Measurements from ENCODE around the gene CLRN1.

The CLRN1 gene, protein sequence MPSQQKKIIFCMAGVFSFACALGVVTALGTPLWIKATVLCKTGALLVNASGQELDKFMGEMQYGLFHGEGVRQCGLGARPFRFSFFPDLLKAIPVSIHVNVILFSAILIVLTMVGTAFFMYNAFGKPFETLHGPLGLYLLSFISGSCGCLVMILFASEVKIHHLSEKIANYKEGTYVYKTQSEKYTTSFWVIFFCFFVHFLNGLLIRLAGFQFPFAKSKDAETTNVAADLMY

GRCh38 chr3:150972366-150973071 lies at the start of gene CLRN1:
TSS of gene CLRN1 (minus strand) at chr3:150972727. CDS start at chr3:150972708, 19 bp downstream.
- Histone ChIP-seq H3K36me3 (ENCODE audit: control insufficient read depth in 2 of 2, insufficient read depth in 2 of 2, low read length in 2 of 2) (no peaks in the 10 kb centered on the region), H3K4me1 (ENCODE audit: control insufficient read depth, insufficient read depth, low read length) (no peaks in the 10 kb centered on the region), H3K9me3 (ENCODE audit: control insufficient read depth in 2 of 2, low read length in 2 of 2) (no peaks in the 10 kb centered on the region), H3K27ac (ENCODE audit: low read length) (no peak within 1 kb of the TSS), H3K4me3 (ENCODE audit: low read length in 2 of 2) (no peak within 1 kb of the TSS), H3K27me3 (ENCODE audit: control insufficient read depth in 1 of 2, insufficient read depth in 2 of 2, low read length in 2 of 2) (peaks cover 0 to 3% of the 10 kb centered on the region in 2 donors), H3K9ac (ENCODE audit: low read length in 2 of 2) (no peak within 1 kb of the TSS)

GRCh38 chr3:151016478-151016795 lies 43.9 kb upstream of the CLRN1 start:
- Histone ChIP-seq H3K9me3 (ENCODE audit: control insufficient read depth in 2 of 2, low read length in 2 of 2) (no peaks in the 10 kb centered on the region), H3K27me3 (ENCODE audit: control insufficient read depth in 1 of 2, insufficient read depth in 2 of 2, low read length in 2 of 2) (no peaks in the 10 kb centered on the region), H3K27ac (ENCODE audit: low read length) (no peak overlapping the region), H3K36me3 (ENCODE audit: control insufficient read depth in 2 of 2, insufficient read depth in 2 of 2, low read length in 2 of 2) (no peaks in the 10 kb centered on the region), H3K9ac (ENCODE audit: low read length in 2 of 2) (no peak overlapping the region), H3K4me3 (ENCODE audit: low read length in 2 of 2) (no peak overlapping the region), H3K4me1 (ENCODE audit: control insufficient read depth, insufficient read depth, low read length) (no peaks in the 10 kb centered on the region)

- Histone ChIP-seq H3K9me3 (ENCODE audit: control insufficient read depth in 2 of 2, low read length in 2 of 2) (no peaks in the 10 kb centered on the region), H3K27ac (ENCODE audit: low read length) (no peak overlapping the region), H3K27me3 (ENCODE audit: control insufficient read depth in 1 of 2, insufficient read depth in 2 of 2, low read length in 2 of 2) (no peaks in the 10 kb centered on the region), H3K36me3 (ENCODE audit: control insufficient read depth in 2 of 2, insufficient read depth in 2 of 2, low read length in 2 of 2) (no peaks in the 10 kb centered on the region), H3K4me3 (ENCODE audit: low read length in 2 of 2) (no peak overlapping the region), H3K4me1 (ENCODE audit: control insufficient read depth, insufficient read depth, low read length) (no peaks in the 10 kb centered on the region), H3K9ac (ENCODE audit: low read length in 2 of 2) (no peak overlapping the region)
Measured at GRCh38 chr3:151015767-151016477, 43.4 kb upstream of the CLRN1 start.

- Histone ChIP-seq H3K4me1 (ENCODE audit: control insufficient read depth, insufficient read depth, low read length) (no peaks in the 10 kb centered on the region), H3K27me3 (ENCODE audit: control insufficient read depth in 1 of 2, insufficient read depth in 2 of 2, low read length in 2 of 2) (no peaks in the 10 kb centered on the region), H3K9ac (ENCODE audit: low read length in 2 of 2) (no peak overlapping the region), H3K4me3 (ENCODE audit: low read length in 2 of 2) (no peak overlapping the region), H3K9me3 (ENCODE audit: control insufficient read depth in 2 of 2, low read length in 2 of 2) (no peaks in the 10 kb centered on the region), H3K36me3 (ENCODE audit: control insufficient read depth in 2 of 2, insufficient read depth in 2 of 2, low read length in 2 of 2) (no peaks in the 10 kb centered on the region), H3K27ac (ENCODE audit: low read length) (no peak overlapping the region)
Measured at GRCh38 chr3:151015181-151015580, 42.7 kb upstream of the CLRN1 start.

DNA sequence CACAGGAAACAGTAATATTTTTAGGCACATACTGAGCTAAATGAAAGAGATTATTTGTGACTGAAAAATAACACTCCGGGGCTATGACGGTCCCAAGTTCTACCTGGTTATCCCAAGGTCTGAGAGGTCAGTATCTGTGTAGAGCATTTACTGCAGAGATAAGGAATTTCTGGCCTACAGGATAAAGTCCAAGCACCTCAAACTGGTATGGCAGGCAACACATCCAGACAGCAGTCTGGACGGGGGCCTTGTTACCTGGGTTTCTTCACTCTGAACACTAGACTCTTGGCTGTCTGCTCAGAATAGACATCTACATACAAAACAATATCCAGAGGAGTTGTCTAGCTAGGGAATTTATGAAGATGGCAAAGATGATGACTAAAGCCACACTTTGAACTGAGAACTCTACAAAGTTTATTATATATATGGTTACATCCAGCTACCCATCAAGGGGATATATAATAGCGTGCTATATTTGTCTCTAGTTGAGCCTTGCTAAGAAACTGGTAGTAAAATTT lies 42.0 kb upstream of the CLRN1 start:
- no peak overlapping the region for H3K9ac ChIP-seq (ENCODE audit: low read length in 2 of 2)

GRCh38 chr3:151012753-151013152 lies 40.2 kb upstream of the CLRN1 start:
- Histone ChIP-seq H3K4me3 (ENCODE audit: low read length in 2 of 2) (no peak overlapping the region), H3K4me1 (ENCODE audit: control insufficient read depth, insufficient read depth, low read length) (no peaks in the 10 kb centered on the region), H3K36me3 (ENCODE audit: control insufficient read depth in 2 of 2, insufficient read depth in 2 of 2, low read length in 2 of 2) (no peaks in the 10 kb centered on the region), H3K27ac (ENCODE audit: low read length) (no peak overlapping the region), H3K9ac (ENCODE audit: low read length in 2 of 2) (no peak overlapping the region), H3K27me3 (ENCODE audit: control insufficient read depth in 1 of 2, insufficient read depth in 2 of 2, low read length in 2 of 2) (no peaks in the 10 kb centered on the region), H3K9me3 (ENCODE audit: control insufficient read depth in 2 of 2, low read length in 2 of 2) (no peaks in the 10 kb centered on the region)

More for the DNA sequence above, 42.0 kb upstream of the CLRN1 start:
- H3K27me3 ChIP-seq (ENCODE audit: control insufficient read depth in 1 of 2, insufficient read depth in 2 of 2, low read length in 2 of 2): no peaks in the 10 kb centered on the region
- H3K4me3 ChIP-seq (ENCODE audit: low read length in 2 of 2): no peak overlapping the region
- no peaks in the 10 kb centered on the region for H3K36me3 ChIP-seq (ENCODE audit: control insufficient read depth in 2 of 2, insufficient read depth in 2 of 2, low read length in 2 of 2)
- no peaks in the 10 kb centered on the region for H3K9me3 ChIP-seq (ENCODE audit: control insufficient read depth in 2 of 2, low read length in 2 of 2)
- H3K27ac ChIP-seq (ENCODE audit: low read length): no peak overlapping the region
- H3K4me1 ChIP-seq (ENCODE audit: control insufficient read depth, insufficient read depth, low read length): no peaks in the 10 kb centered on the region

DNA sequence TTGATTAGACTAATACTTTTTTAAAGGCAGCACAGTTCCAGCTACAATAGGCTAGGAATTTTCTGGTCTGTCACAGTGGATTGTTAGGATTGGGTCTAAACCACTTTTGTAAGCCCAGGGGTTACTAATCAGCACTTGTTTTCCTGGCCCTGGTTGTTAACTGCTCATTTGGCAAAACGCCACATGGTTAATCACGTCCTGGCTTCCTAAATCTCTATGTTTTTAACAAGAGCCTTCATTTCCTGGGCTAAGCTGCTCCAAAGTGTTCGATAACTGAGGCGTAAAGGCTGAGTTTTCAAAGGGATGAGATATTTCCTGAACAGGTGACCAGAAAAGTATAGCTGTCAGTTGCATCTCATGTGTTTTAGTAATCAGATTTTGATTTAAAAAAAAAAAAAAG lies 38.9 kb upstream of the CLRN1 start:
- Histone ChIP-seq H3K4me1 (ENCODE audit: control insufficient read depth, insufficient read depth, low read length) (no peaks in the 10 kb centered on the region), H3K9me3 (ENCODE audit: control insufficient read depth in 2 of 2, low read length in 2 of 2) (no peaks in the 10 kb centered on the region), H3K27me3 (ENCODE audit: control insufficient read depth in 1 of 2, insufficient read depth in 2 of 2, low read length in 2 of 2) (no peaks in the 10 kb centered on the region), H3K9ac (ENCODE audit: low read length in 2 of 2) (no peak overlapping the region), H3K4me3 (ENCODE audit: low read length in 2 of 2) (no peak overlapping the region), H3K27ac (ENCODE audit: low read length) (no peak overlapping the region), H3K36me3 (ENCODE audit: control insufficient read depth in 2 of 2, insufficient read depth in 2 of 2, low read length in 2 of 2) (no peaks in the 10 kb centered on the region)

- Histone ChIP-seq H3K27ac (ENCODE audit: low read length) (no peak overlapping the region), H3K9me3 (ENCODE audit: control insufficient read depth in 2 of 2, low read length in 2 of 2) (no peaks in the 10 kb centered on the region), H3K27me3 (ENCODE audit: control insufficient read depth in 1 of 2, insufficient read depth in 2 of 2, low read length in 2 of 2) (no peaks in the 10 kb centered on the region), H3K9ac (ENCODE audit: low read length in 2 of 2) (no peak overlapping the region), H3K36me3 (ENCODE audit: control insufficient read depth in 2 of 2, insufficient read depth in 2 of 2, low read length in 2 of 2) (no peaks in the 10 kb centered on the region), H3K4me1 (ENCODE audit: control insufficient read depth, insufficient read depth, low read length) (no peaks in the 10 kb centered on the region), H3K4me3 (ENCODE audit: low read length in 2 of 2) (no peak overlapping the region)
Measured at GRCh38 chr3:151009981-151010380, 37.5 kb upstream of the CLRN1 start.

GRCh38 chr3:151009430-151009829 lies 36.9 kb upstream of the CLRN1 start:
- Histone ChIP-seq H3K4me3 (ENCODE audit: low read length in 2 of 2) (no peak overlapping the region), H3K9me3 (ENCODE audit: control insufficient read depth in 2 of 2, low read length in 2 of 2) (no peaks in the 10 kb centered on the region), H3K36me3 (ENCODE audit: control insufficient read depth in 2 of 2, insufficient read depth in 2 of 2, low read length in 2 of 2) (no peaks in the 10 kb centered on the region), H3K4me1 (ENCODE audit: control insufficient read depth, insufficient read depth, low read length) (no peaks in the 10 kb centered on the region), H3K9ac (ENCODE audit: low read length in 2 of 2) (no peak overlapping the region), H3K27me3 (ENCODE audit: control insufficient read depth in 1 of 2, insufficient read depth in 2 of 2, low read length in 2 of 2) (no peaks in the 10 kb centered on the region), H3K27ac (ENCODE audit: low read length) (no peak overlapping the region)

GRCh38 chr3:151008699-151009098 lies 36.2 kb upstream of the CLRN1 start:
- H3K27me3 ChIP-seq (ENCODE audit: control insufficient read depth in 1 of 2, insufficient read depth in 2 of 2, low read length in 2 of 2): no peaks in the 10 kb centered on the region

GRCh38 chr3:151003768-151004134 lies 31.2 kb upstream of the CLRN1 start:
- Histone ChIP-seq H3K4me3 (ENCODE audit: low read length in 2 of 2) (no peak overlapping the region), H3K9ac (ENCODE audit: low read length in 2 of 2) (no peak overlapping the region), H3K27ac (ENCODE audit: low read length) (no peak overlapping the region), H3K9me3 (ENCODE audit: control insufficient read depth in 2 of 2, low read length in 2 of 2) (no peaks in the 10 kb centered on the region), H3K36me3 (ENCODE audit: control insufficient read depth in 2 of 2, insufficient read depth in 2 of 2, low read length in 2 of 2) (no peaks in the 10 kb centered on the region), H3K27me3 (ENCODE audit: control insufficient read depth in 1 of 2, insufficient read depth in 2 of 2, low read length in 2 of 2) (no peaks in the 10 kb centered on the region), H3K4me1 (ENCODE audit: control insufficient read depth, insufficient read depth, low read length) (no peaks in the 10 kb centered on the region)

More at GRCh38 chr3:151008699-151009098, 36.2 kb upstream of the CLRN1 start:
- Histone ChIP-seq H3K27ac (ENCODE audit: low read length) (no peak overlapping the region), H3K9me3 (ENCODE audit: control insufficient read depth in 2 of 2, low read length in 2 of 2) (no peaks in the 10 kb centered on the region), H3K4me1 (ENCODE audit: control insufficient read depth, insufficient read depth, low read length) (no peaks in the 10 kb centered on the region), H3K36me3 (ENCODE audit: control insufficient read depth in 2 of 2, insufficient read depth in 2 of 2, low read length in 2 of 2) (no peaks in the 10 kb centered on the region), H3K9ac (ENCODE audit: low read length in 2 of 2) (no peak overlapping the region), H3K4me3 (ENCODE audit: low read length in 2 of 2) (no peak overlapping the region)
